Neuron (in vitro differentiated cells): ENCODE measurements around the gene SCT.

Source experiments
- H2AFZ ChIP-seq: one replicate; pipeline ENCODE4 v1.6.1; 2013; ENCODE audit warnings: low read depth, mild to moderate bottlenecking, inconsistent platforms, low read length, moderate library complexity
- H3K27me3 ChIP-seq: one replicate; pipeline ENCODE4 v1.6.1; 2013; ENCODE audit warnings: low read length; ENCODE audit not compliant: insufficient read depth
- H3K36me3 ChIP-seq: one replicate; pipeline ENCODE4 v1.6.1; 2013; ENCODE audit warnings: low read length; ENCODE audit not compliant: insufficient read depth
- H3K4me1 ChIP-seq: one replicate; pipeline ENCODE4 v1.6.1; 2013; ENCODE audit warnings: low read length; ENCODE audit not compliant: insufficient read depth
- H3K4me3 ChIP-seq: 2 replicates; pipeline ENCODE4 v1.5.1; 2013; ENCODE audit warnings: mild to moderate bottlenecking, low read length, moderate library complexity
- H3K9me3 ChIP-seq: one replicate; pipeline ENCODE4 v1.6.1; 2013; ENCODE audit warnings: low read length

SCT gene

DNA sequence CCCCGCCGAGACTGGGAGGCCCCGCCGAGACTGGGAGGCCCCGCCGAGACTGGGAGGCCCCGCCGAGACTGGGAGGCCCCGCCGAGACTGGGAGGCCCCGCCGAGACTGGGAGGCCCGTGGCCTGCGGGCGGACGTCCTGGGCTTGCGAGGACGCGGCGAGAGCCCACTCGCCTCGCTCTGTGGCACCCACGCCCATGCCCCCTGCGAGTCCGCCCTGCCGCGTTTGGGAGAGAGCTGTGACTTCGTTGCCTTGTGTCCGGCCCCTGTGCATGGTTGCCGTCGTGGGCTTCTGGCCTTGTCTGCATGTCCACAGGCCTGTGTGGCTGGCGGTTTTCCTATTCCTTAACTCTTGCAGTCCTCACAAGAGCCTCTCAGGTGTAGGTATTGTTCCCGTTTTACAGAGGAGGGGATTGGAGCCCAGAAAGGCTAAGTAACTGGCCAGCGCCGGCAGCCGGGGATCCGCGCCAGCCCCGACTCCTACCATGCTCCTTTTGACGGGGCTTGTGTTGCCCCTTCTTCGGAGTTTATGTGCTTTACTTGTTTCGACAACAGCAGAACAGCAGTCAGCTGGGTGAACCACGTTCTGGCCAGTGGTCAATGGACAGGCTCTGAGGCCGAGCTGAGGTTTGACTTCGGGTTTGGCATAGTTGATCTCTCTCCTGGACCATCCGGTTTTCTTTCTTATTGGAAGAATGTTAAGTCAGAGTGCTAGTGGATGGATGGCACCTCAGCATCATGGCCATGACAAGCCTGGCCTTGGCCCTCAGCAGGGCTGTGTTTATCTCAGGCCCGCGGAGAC, 50.0 kb downstream of the SCT start:
- Histone ChIP-seq H3K36me3 (peaks cover 14% of the 10 kb centered on the region), H3K27me3 (peaks cover 9% of the 10 kb centered on the region), H3K4me1 (peaks cover 31% of the 10 kb centered on the region), H3K9me3 (no peaks in the 10 kb centered on the region), H3K4me3 (peak overlapping the region; percentile 99), H2AFZ (no peak overlapping the region)
